ENCODE measurements around the gene SDHB. TPM values are rescaled to one million over a fixed set of nuclear protein-coding genes. Genes with fewer than 3 reads are reported as not detected.
A peak's percentile ranks its signal among the peaks of the same experiment; 100 is the strongest.

SDHB gene
- polyA plus RNA-seq, 3 donors = 116 to 275 (median 241) TPM

- intact Hi-C loops (cut with micrococcal nuclease) = no loop called here
- Mint-ChIP-seq H3K4me1 (peaks cover 57% of the 10 kb centered on the region), H3K9me3 (peaks cover 0 to 2% (median 0%) of the 10 kb centered on the region in 7 donors), H3K4me3 (peak overlapping the region; percentile 16 to 48), H3K27ac (peak overlapping the region in 2 of 7 donors; percentile 25 to 64), H3K36me3 (peaks cover 9 to 13% of the 10 kb centered on the region in 2 donors), H3K27me3 (ENCODE audit: low read depth in 3 of 3) (peaks cover 4 to 5% (median 5%) of the 10 kb centered on the region in 3 donors)
- peaks cover 8 to 14% of the 10 kb centered on the region in 2 donors for H3K36me3 ChIP-seq (replicated peaks in 1 of 2; ENCODE audit: control insufficient read depth in 1 of 2, insufficient read depth in 2 of 2, low read length in 2 of 2)
- WGBS (ENCODE audit: insufficient coverage) = 0% methylated on average over 8 of the region's 13 CpGs
- DNase-seq = peak; percentile 25 to 72 (median 54)
- peaks cover 54 to 61% of the 10 kb centered on the region in 2 donors for H3K4me1 ChIP-seq (ENCODE audit: control insufficient read depth in 1 of 2, insufficient read depth in 2 of 2, low read length in 2 of 2)
- no peak overlapping the region for H3K27ac ChIP-seq (ENCODE audit: low read depth in 1 of 2, low read length in 2 of 2)
- peaks cover 12% of the 10 kb centered on the region for H3K79me2 ChIP-seq (ENCODE audit: insufficient read depth, low read length)
- H2AFZ ChIP-seq (ENCODE audit: insufficient read depth, low read depth, low read length, poor library complexity, severe bottlenecking) = no peak overlapping the region
- TF ChIP-seq CTCF (IDR thresholded peaks at IDR 0.05) = no peak
- H4K20me1 ChIP-seq (ENCODE audit: insufficient read depth, low read length) = peaks cover 21% of the 10 kb centered on the region
- H3K4me2 ChIP-seq (replicated peaks; ENCODE audit: extremely low read depth, low read length, poor library complexity, severe bottlenecking) = peak overlapping the region; percentile 27
- no peak overlapping the region for H3K9ac ChIP-seq (ENCODE audit: insufficient read depth, low read length, poor library complexity, severe bottlenecking)
- no peaks in the 10 kb centered on the region for H3K27me3 ChIP-seq (ENCODE audit: control insufficient read depth in 2 of 2, insufficient read depth in 2 of 2, low read length in 2 of 2)
- H3K9me3 ChIP-seq (replicated peaks in 1 of 2; ENCODE audit: control insufficient read depth in 1 of 2, insufficient read depth in 1 of 2, low read length in 2 of 2) = no peaks in the 10 kb centered on the region
- H3K4me3 ChIP-seq (replicated peaks in 1 of 3; ENCODE audit: low read depth in 2 of 3, low read length in 3 of 3) = no peak overlapping the region
These were observed 40.1 kb downstream of the SDHB start for GRCh38 chr1:17013491-17014320.

GRCh38 chr1:17012775-17013490 is 40.9 kb downstream of the SDHB start:
- Histone ChIP-seq H2AFZ (ENCODE audit: insufficient read depth, low read depth, low read length, poor library complexity, severe bottlenecking) (no peak overlapping the region), H3K36me3 (replicated peaks in 1 of 2; ENCODE audit: control insufficient read depth in 1 of 2, insufficient read depth in 2 of 2, low read length in 2 of 2) (peaks cover under 1 to 7% of the 10 kb centered on the region in 2 donors), H3K9me3 (replicated peaks in 1 of 2; ENCODE audit: control insufficient read depth in 1 of 2, insufficient read depth in 1 of 2, low read length in 2 of 2) (no peaks in the 10 kb centered on the region), H3K27me3 (ENCODE audit: control insufficient read depth in 2 of 2, insufficient read depth in 2 of 2, low read length in 2 of 2) (no peaks in the 10 kb centered on the region), H3K4me3 (replicated peaks in 1 of 3; ENCODE audit: low read depth in 2 of 3, low read length in 3 of 3) (no peak overlapping the region), H4K20me1 (ENCODE audit: insufficient read depth, low read length) (peaks cover 21% of the 10 kb centered on the region), H3K4me1 (ENCODE audit: control insufficient read depth in 1 of 2, insufficient read depth in 2 of 2, low read length in 2 of 2) (peaks cover 54 to 61% of the 10 kb centered on the region in 2 donors), H3K4me2 (replicated peaks; ENCODE audit: extremely low read depth, low read length, poor library complexity, severe bottlenecking) (no peak overlapping the region), H3K9ac (ENCODE audit: insufficient read depth, low read length, poor library complexity, severe bottlenecking) (no peak overlapping the region), H3K27ac (ENCODE audit: low read depth in 1 of 2, low read length in 2 of 2) (no peak overlapping the region), H3K79me2 (ENCODE audit: insufficient read depth, low read length) (peaks cover 12% of the 10 kb centered on the region)
- no peak for DNase-seq
- H3K9me3 Mint-ChIP-seq = peaks cover 0 to 2% (median 0%) of the 10 kb centered on the region in 7 donors
- intact Hi-C loops (cut with micrococcal nuclease) = no loop called here
- 95% methylated on average over 8 of the region's 9 CpGs for WGBS (ENCODE audit: insufficient coverage)
- peaks cover 57% of the 10 kb centered on the region for H3K4me1 Mint-ChIP-seq
- peaks cover 3 to 5% of the 10 kb centered on the region in 2 donors for H3K36me3 Mint-ChIP-seq
- peaks cover 4 to 5% (median 5%) of the 10 kb centered on the region in 3 donors for H3K27me3 Mint-ChIP-seq (ENCODE audit: low read depth in 3 of 3)
- peak overlapping the region in 1 of 7 donors; percentile 58 for H3K27ac Mint-ChIP-seq
- TF ChIP-seq CTCF (IDR thresholded peaks at IDR 0.05) = no peak
- H3K4me3 Mint-ChIP-seq = no peak overlapping the region

Measured in CD14-positive monocyte (primary cell).